ENCODE measurements around the gene RALGDS.

- TF ChIP-seq POLR2A (IDR thresholded peaks at IDR 0.05) (no peak), CTCF (IDR thresholded peaks at IDR 0.05) (no peak)
These were observed 31.8 kb downstream of the RALGDS start for GRCh38 chr9:133089271-133089671.

Measured in right lobe of liver (tissue), 4 donors.